SK-N-MC (cell line): ENCODE measurements around the gene APOE.

Source experiments
- FOXP2 ChIP-seq: optimal IDR thresholded peaks from 2 replicates; pipeline ENCODE3; 2011; ENCODE audit warnings: mild to moderate bottlenecking, moderate library complexity; ENCODE audit not compliant: insufficient read depth; ENCODE audit errors: extremely low read length, control extremely low read depth
- POLR2AphosphoS5 ChIP-seq: IDR thresholded peaks from 2 replicates; pipeline ENCODE4 v1.6.1; 2012; ENCODE audit warnings: mild to moderate bottlenecking, low read depth, low read length, borderline replicate concordance

DNA sequence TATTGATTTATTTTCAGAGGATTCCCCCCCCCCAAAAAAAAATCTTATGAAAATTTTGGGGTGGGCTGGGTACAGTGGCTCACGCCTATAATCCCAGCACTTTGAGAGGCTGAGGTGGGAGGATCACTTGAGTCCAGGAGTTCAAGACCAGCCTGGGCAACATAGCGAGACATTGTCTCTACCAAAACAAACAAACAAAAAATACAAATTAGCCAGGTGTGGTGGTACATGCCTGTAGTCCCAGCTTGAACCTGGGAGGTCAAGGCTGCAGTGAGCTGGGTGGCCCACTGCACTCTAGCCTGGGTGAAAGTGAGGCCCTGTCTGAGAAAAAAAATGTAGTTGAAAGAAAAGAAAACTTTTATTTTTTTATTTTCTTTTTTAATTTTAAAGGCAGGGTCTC is 41.6 kb upstream of the APOE start:
- TF ChIP-seq FOXP2 (no peak), POLR2AphosphoS5 (no peak)
